Lower lobe of right lung (tissue), 2 donors: ENCODE results near the gene RNF181. TPM values are rescaled to one million over a fixed set of nuclear protein-coding genes. Genes with fewer than 3 reads are reported as not detected.
A peak's percentile ranks its signal among the peaks of the same experiment; 100 is the strongest.

Source experiments
- ATAC-seq, 2 donors: fragments of 200-7000 bp; cut with Tn5 transposase; one replicate each; pipeline ENCODE4 v1.9.1; 2020 to 2022; ENCODE audit warnings: mild to moderate bottlenecking in 2 of 2, moderate library complexity in 2 of 2
- DNase-seq: peaks from one replicate; pipeline ENCODE4 v3.0.0-alpha.2; 2020
- H3K27ac ChIP-seq: fragments of 200-600 bp; one replicate; pipeline ENCODE4 v1.8.0; 2022
- H3K27me3 ChIP-seq: fragments of 200-600 bp; one replicate; pipeline ENCODE4 v1.8.0; 2022; ENCODE audit warnings: low read depth
- H3K36me3 ChIP-seq: fragments of 200-600 bp; one replicate; pipeline ENCODE4 v1.8.0; 2022; ENCODE audit warnings: mild to moderate bottlenecking
- H3K4me1 ChIP-seq: fragments of 200-600 bp; one replicate; pipeline ENCODE4 v1.8.0; 2022
- H3K4me3 ChIP-seq: fragments of 200-600 bp; one replicate; pipeline ENCODE4 v1.8.0; 2022; ENCODE audit warnings: mild to moderate bottlenecking
- H3K9me3 ChIP-seq: fragments of 200-600 bp; one replicate; pipeline ENCODE4 v1.8.0; 2022
- intact Hi-C: fragments of 100-400 bp; cut with DNase I; formaldehyde crosslinking; loops from one replicate; pipeline ENCODE4 v1.11.0; 2022
- total RNA-seq: library from RNA; stranded (reverse); fragmentation: NEBNext Ultra II Directional; extraction: Animal tissue kit (Norgen Biotek cat#: 25700); gene quantifications from one replicate; pipeline ENCODE4 v1.2.1, GENCODE V29; 2021
- TF ChIP-seq, protein P1 (sequence below): fragments of 200-600 bp; IDR thresholded peaks from one replicate; pipeline ENCODE4 v1.8.0; 2022; ENCODE audit warnings: antibody characterized with exemption, mild to moderate bottlenecking
- donor health status: DM: no; HTN: yes; CAD: no; lungs with severe emphysema.

RNF181 gene
- total RNA-seq, 1 donor from 2014 or later, result 89.8 TPM

DNA sequence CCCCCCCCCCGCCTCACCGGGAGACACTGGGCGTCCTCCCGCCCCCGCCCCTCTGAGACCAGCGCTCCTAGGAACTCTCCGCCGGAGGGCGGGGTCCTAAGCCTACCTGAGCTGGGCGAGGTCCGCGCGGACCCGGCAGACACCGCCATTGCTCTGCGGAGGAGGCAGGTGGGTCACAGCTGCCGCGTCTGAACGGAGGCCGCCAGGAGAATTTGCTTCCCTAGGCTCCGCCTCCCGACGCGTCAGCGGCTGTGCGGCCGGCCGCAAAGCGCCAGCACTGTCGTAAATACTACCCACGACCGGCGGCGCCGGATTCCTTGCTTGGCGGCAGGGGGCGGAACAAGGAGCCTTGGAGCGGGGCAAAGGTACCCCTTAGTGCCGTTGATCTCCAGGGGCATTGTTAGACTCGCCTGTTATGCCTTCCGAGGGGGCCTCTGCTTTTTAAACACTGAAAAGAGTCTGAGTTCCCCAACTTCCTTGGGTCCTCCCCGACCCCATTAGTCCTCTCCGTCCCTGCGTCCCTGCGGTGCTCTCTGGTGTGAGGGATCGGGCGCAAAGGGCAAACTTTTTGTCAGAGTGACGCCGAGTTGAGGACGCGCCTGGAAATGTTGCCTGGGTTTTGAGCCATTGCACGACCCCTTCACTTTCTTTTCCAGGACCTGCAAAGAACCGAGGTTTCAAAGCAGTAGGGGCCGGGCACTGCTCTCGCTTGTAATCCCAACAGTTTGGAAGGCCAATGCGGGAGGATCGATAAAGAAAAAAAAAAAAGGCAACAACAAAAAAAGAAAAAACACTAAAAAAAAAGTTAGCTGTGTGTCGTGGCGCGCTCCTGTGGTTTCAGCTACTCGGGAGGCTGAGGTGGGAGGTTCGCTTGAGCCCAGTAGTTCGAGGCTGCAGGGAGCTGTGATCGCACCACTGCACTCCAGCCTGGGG is 34.0 kb upstream of the RNF181 start, which contains the start of gene GGCX:
TSS of gene GGCX (minus strand) at position 214 of the 933 bp plus-strand sequence. CDS start at position 149, 65 bp downstream.
- Histone ChIP-seq H3K27ac (peak within 1 kb of the TSS; percentile 85), H3K4me3 (peak within 1 kb of the TSS; percentile 82), H3K27me3 (no peaks in the 10 kb centered on the region), H3K9me3 (no peaks in the 10 kb centered on the region), H3K4me1 (peaks cover 34% of the 10 kb centered on the region), H3K36me3 (peaks cover 22% of the 10 kb centered on the region)
- TF ChIP-seq, protein P1, sequence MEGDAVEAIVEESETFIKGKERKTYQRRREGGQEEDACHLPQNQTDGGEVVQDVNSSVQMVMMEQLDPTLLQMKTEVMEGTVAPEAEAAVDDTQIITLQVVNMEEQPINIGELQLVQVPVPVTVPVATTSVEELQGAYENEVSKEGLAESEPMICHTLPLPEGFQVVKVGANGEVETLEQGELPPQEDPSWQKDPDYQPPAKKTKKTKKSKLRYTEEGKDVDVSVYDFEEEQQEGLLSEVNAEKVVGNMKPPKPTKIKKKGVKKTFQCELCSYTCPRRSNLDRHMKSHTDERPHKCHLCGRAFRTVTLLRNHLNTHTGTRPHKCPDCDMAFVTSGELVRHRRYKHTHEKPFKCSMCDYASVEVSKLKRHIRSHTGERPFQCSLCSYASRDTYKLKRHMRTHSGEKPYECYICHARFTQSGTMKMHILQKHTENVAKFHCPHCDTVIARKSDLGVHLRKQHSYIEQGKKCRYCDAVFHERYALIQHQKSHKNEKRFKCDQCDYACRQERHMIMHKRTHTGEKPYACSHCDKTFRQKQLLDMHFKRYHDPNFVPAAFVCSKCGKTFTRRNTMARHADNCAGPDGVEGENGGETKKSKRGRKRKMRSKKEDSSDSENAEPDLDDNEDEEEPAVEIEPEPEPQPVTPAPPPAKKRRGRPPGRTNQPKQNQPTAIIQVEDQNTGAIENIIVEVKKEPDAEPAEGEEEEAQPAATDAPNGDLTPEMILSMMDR, result peak; percentile 12
- ATAC-seq, result peak; percentile 95 to 97
- intact Hi-C loops, result no loop called here
- peak; percentile 98 for DNase-seq

DNA sequence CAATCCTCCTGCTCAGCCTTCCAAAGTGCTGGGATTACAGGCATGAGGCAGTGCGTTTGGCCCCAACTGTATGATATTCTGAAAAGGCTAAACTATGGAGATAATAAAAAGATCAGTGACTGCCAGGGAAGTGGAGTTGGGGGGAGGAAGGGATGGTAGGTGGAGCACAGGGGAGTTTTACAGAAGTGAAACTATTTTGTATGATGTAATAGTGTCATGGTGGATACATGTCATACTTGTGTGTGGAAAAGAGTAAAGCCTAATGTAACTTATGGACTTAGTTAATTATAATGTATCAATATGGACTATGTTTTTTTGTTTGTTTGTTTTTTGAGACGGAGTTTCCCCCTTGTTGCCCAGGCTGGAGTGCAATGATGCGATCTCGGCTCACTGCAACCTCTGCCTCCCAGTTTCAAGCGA is 31.4 kb upstream of the RNF181 start:
- H3K9me3 ChIP-seq, result no peaks in the 10 kb centered on the region
- intact Hi-C loops, result no loop called here
- H3K27ac ChIP-seq, result no peak overlapping the region
- no peaks in the 10 kb centered on the region for H3K27me3 ChIP-seq
- peaks cover 28% of the 10 kb centered on the region for H3K4me1 ChIP-seq
- TF ChIP-seq, protein P1, result no peak
- peak in 1 of 2 donors; percentile 1 for ATAC-seq
- H3K4me3 ChIP-seq, result no peak overlapping the region
- DNase-seq, result no peak
- no peaks in the 10 kb centered on the region for H3K36me3 ChIP-seq

DNA sequence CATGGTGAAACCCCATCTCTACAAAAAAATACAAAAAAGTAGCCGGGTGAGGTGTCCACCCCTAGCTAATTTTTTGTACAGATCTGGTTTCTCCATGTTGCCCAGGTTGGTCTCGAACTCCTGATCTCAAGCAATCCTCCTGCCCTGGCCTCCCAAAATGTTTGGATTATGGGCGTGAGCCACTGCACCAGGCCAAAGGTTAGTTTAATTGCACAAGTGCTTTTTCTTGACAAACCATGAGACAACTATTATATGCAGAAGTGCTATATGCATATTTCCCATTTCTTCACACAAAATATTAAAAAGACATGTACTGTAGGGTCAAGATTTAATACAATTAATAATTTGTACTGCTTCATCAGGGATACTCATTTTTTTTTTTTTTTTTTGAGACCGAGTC is 29.3 kb upstream of the RNF181 start:
- no peak for ATAC-seq
- Histone ChIP-seq H3K4me1 (peaks cover 10% of the 10 kb centered on the region), H3K27ac (no peak overlapping the region), H3K36me3 (no peaks in the 10 kb centered on the region), H3K4me3 (no peak overlapping the region), H3K9me3 (no peaks in the 10 kb centered on the region), H3K27me3 (no peaks in the 10 kb centered on the region)
- DNase-seq, result no peak
- intact Hi-C loops, result no loop called here
- TF ChIP-seq, protein P1, result no peak

DNA sequence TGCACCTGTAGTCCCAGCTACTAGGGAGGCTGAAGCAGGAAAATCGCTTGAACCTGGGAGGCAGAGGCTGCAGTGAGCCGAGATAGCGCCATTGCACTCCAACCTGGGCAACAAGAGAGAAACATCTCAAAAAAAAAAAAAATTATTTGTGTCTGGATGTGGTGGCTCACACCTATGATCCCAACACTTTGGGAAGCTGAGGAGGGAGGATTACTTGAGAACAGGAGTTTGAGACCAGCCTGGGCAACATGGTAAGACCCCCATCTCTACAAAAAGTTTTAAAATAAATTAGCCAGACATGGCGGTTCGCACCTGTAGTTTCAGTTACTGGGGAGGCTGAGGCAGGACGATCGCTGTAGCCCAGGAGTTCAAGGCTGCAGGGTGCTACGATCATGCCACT is 19.8 kb upstream of the RNF181 start:
- Histone ChIP-seq H3K27ac (peak overlapping the region; percentile 28), H3K9me3 (no peaks in the 10 kb centered on the region), H3K27me3 (no peaks in the 10 kb centered on the region), H3K36me3 (no peaks in the 10 kb centered on the region), H3K4me1 (peaks cover 44% of the 10 kb centered on the region), H3K4me3 (no peak overlapping the region)
- TF ChIP-seq, protein P1, result no peak
- intact Hi-C loops, result no loop called here
- no peak for DNase-seq
- ATAC-seq, result no peak

DNA sequence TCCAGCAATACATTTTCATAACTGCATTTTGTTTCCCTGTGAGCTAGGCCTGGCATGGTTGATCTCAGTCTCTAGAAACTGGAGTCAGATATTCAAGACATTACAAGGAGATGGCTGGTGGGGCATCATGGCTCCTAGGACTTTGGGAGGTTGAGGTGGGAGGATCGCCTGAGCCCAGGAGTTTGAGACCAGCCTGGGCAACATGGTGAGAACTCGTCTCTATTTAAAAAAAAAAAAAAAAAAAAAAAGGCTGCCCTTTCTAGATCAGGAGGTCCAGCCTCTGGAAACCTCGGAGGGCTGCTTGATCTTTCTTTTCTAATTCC is 18.5 kb upstream of the RNF181 start:
- ATAC-seq (no peak), DNase-seq (no peak)
- Histone ChIP-seq H3K4me3 (peak overlapping the region; percentile 64), H3K36me3 (peaks cover 11% of the 10 kb centered on the region), H3K4me1 (peaks cover 44% of the 10 kb centered on the region), H3K9me3 (no peaks in the 10 kb centered on the region), H3K27ac (peak overlapping the region; percentile 92), H3K27me3 (no peaks in the 10 kb centered on the region)
- TF ChIP-seq, protein P1, result no peak
- intact Hi-C loops, result no loop called here
